ENCODE data around the gene DBH.

GRCh38 chr9:133655701-133656100 is 19.5 kb downstream of the DBH start:
- TF ChIP-seq CTCF (conservative IDR thresholded peaks at IDR 0.05; ENCODE audit: low read length) (no peak), EZH2phosphoT487 (IDR thresholded peaks at IDR 0.05; ENCODE audit: borderline replicate concordance, low read depth, low read length) (no peak)
